Sigmoid colon (tissue), 7 donors: ENCODE measurements around the gene DUSP11. TPM values are rescaled to one million over a fixed set of nuclear protein-coding genes. Genes with fewer than 3 reads are reported as not detected.

ENCODE experiments used
- DNase-seq: peaks from one replicate; pipeline ENCODE4 v3.0.0-alpha.2; 2019
- H3K27ac ChIP-seq, 4 donors: fragments of 200-600 bp; sonication (generic); one replicate each; pipeline ENCODE4 v1.5.1; 2016 to 2019; ENCODE audit warnings: mild to moderate bottlenecking in 1 of 4
- H3K27me3 ChIP-seq, 3 donors: fragments of 200-600 bp; sonication (generic); one replicate each; pipeline ENCODE4 v1.5.1; 2019; ENCODE audit warnings: mild to moderate bottlenecking in 1 of 3
- H3K36me3 ChIP-seq, 4 donors: fragments of 200-600 bp; sonication (generic); one replicate each; pipeline ENCODE4 v1.5.1; 2016 to 2019
- H3K4me1 ChIP-seq, 4 donors: fragments of 200-600 bp; sonication (generic); one replicate each; pipeline ENCODE4 v1.5.1; 2017 to 2019
- H3K4me3 ChIP-seq, 4 donors: fragments of 200-600 bp; sonication (generic); one replicate each; pipeline ENCODE4 v1.5.1; 2017 to 2019; ENCODE audit warnings: mild to moderate bottlenecking in 2 of 4, moderate library complexity in 1 of 4
- H3K9me3 ChIP-seq, 4 donors: fragments of 200-600 bp in 3 of 4; sonication (generic) in 3 of 4; one replicate each; pipeline versions ENCODE4 v1.5.1 to v1.6.1; 2013 to 2019
- CTCF ChIP-seq, 4 experiments: fragments of 450-650 bp in 3 of 4; fragments of 200-600 bp in 1 of 4; IDR thresholded peaks; one replicate each; pipeline ENCODE4 v1.5.1; 2016 to 2019; ENCODE audit warnings: antibody characterized with exemption in 4 of 4, mild to moderate bottlenecking in 3 of 4, moderate library complexity in 2 of 4
- EP300 ChIP-seq, 4 donors: sonication (generic); formaldehyde crosslinking; IDR thresholded peaks; one replicate each; pipeline ENCODE4 v1.6.1; 2017; ENCODE audit warnings: antibody characterized with exemption in 4 of 4
- POLR2A ChIP-seq, 2 donors: fragments of 450-650 bp; IDR thresholded peaks; one replicate each; pipeline ENCODE4 v1.6.1; 2016; ENCODE audit warnings: antibody characterized with exemption in 2 of 2, mild to moderate bottlenecking in 2 of 2, moderate library complexity in 2 of 2
- POLR2AphosphoS5 ChIP-seq, 4 donors: sonication (generic); formaldehyde crosslinking; IDR thresholded peaks; one replicate each; pipeline ENCODE4 v1.6.1; 2017; ENCODE audit warnings: antibody characterized with exemption in 4 of 4
- WGBS, 2 donors: extraction: QIAGEN DNeasy Blood & Tissue Kit; methylation state at CpG; one replicate each; pipeline ENCODE4 v1.1.7; 2013; 5-methylcytosine and 5-hydroxymethylcytosine counted together
- intact Hi-C: fragments of 100-400 bp; cut with DNase I; formaldehyde crosslinking; loops from one replicate; pipeline ENCODE4 v1.15.1; 2023
- polyA plus RNA-seq, 3 donors: library from polyadenylated mRNA; stranded (reverse); fragments of 200-250 nt; gene quantifications; one replicate each; pipeline ENCODE4 v1.2.3, GENCODE V29; 2013
- total RNA-seq, 4 donors: library from RNA; depleted of rRNA; stranded (reverse); fragments of >200 nt; gene quantifications; one replicate each; pipeline ENCODE4 v1.1.0, GENCODE V29; 2016
- donor health status: healthy with polysubstance abuse.
- donor health status: Bipolar disorder and iron deficiency.
- donor health status: healthy.

DUSP11 gene
- total RNA-seq (10 to 100 TPM; 12.9 to 34.7 (median 25.8) TPM), polyA plus RNA-seq (10 to 100 TPM; 16.2 to 25.7 (median 22.8) TPM)

- Histone ChIP-seq H3K27me3 (no peaks in the 10 kb centered on the region), H3K36me3 (peaks cover 0 to 23% (median 3%) of the 10 kb centered on the region in 4 donors), H3K4me3 (peak within 1 kb of the TSS; percentile 63 to 97 (median 76)), H3K27ac (peak within 1 kb of the TSS; percentile 84 to 97 (median 88)), H3K9me3 (no peaks in the 10 kb centered on the region), H3K4me1 (peaks cover 0 to 21% (median 16%) of the 10 kb centered on the region in 4 donors)
- 0% methylated on average over 40 of the region's 40 CpGs for WGBS, 2 donors
- TF ChIP-seq POLR2A (IDR thresholded peaks at IDR 0.05) (peak; percentile 78 to 86), CTCF (IDR thresholded peaks at IDR 0.05) (peak; percentile 72 to 91 (median 84)), POLR2AphosphoS5 (IDR thresholded peaks at IDR 0.05) (peak; percentile 95 to 98 (median 97)), EP300 (IDR thresholded peaks at IDR 0.05) (no peak)
- peak; percentile 97 for DNase-seq
- intact Hi-C loops, result no loop called here
These were observed at the start of gene DUSP11 for GRCh38 chr2:73779467-73780236. DUSP11 (minus strand) TSS chr2:73780103; CDS start chr2:73779974, 129 bp downstream.

- Histone ChIP-seq H3K4me3 (peak within 1 kb of the TSS; percentile 62 to 87 (median 68)), H3K36me3 (peaks cover 0 to 4% (median 0%) of the 10 kb centered on the region in 4 donors), H3K9me3 (no peaks in the 10 kb centered on the region), H3K4me1 (peaks cover 0 to 62% (median 51%) of the 10 kb centered on the region in 4 donors), H3K27ac (peak within 1 kb of the TSS; percentile 95 to 98 (median 96)), H3K27me3 (no peaks in the 10 kb centered on the region)
- peak; percentile 99 for DNase-seq
- 0% methylated on average over 48 of the region's 48 CpGs for WGBS, 2 donors
- intact Hi-C loops, result loop anchor here (10.0 kb wide), 4 partner anchors 156 to 646 kb away; partner anchors contain the start of genes MRPL53 and TET3
- TF ChIP-seq POLR2AphosphoS5 (IDR thresholded peaks at IDR 0.05) (peak; percentile 90 to 96 (median 94)), CTCF (IDR thresholded peaks at IDR 0.05) (no peak), POLR2A (IDR thresholded peaks at IDR 0.05) (peak; percentile 74 to 86), EP300 (IDR thresholded peaks at IDR 0.05) (no peak)
These were observed 49.1 kb upstream of the DUSP11 start, which contains the start of gene STAMBP for GRCh38 chr2:73828818-73829570. STAMBP (plus strand) TSS chr2:73828961; CDS start chr2:73830857, 1,896 bp downstream.

- H3K4me1 ChIP-seq, result peaks cover 0 to 65% (median 47%) of the 10 kb centered on the region in 4 donors
- peaks cover 0 to 4% (median 0%) of the 10 kb centered on the region in 4 donors for H3K36me3 ChIP-seq
- H3K27me3 ChIP-seq, result no peaks in the 10 kb centered on the region
- 66 to 69% methylated on average over 4 of the region's 4 CpGs for WGBS, 2 donors
- no peak for DNase-seq
- TF ChIP-seq POLR2AphosphoS5 (IDR thresholded peaks at IDR 0.05), result no peak
- no peak for TF ChIP-seq CTCF (IDR thresholded peaks at IDR 0.05)
- TF ChIP-seq POLR2A (IDR thresholded peaks at IDR 0.05), result no peak
- TF ChIP-seq EP300 (IDR thresholded peaks at IDR 0.05), result no peak
- H3K27ac ChIP-seq, result peak overlapping the region; percentile 95 to 98 (median 96)
- intact Hi-C loops, result loop anchor here (10.0 kb wide), 4 partner anchors 156 to 646 kb away; partner anchors contain the start of genes MRPL53 and TET3
- peak overlapping the region; percentile 62 to 87 (median 68) for H3K4me3 ChIP-seq
- no peaks in the 10 kb centered on the region for H3K9me3 ChIP-seq
These were observed 48.5 kb upstream of the DUSP11 start for GRCh38 chr2:73828389-73828817.

- intact Hi-C loops, result loop anchor here (10.0 kb wide), 4 partner anchors 157 to 647 kb away; partner anchors contain the start of genes MRPL53 and TET3
These were observed 47.9 kb upstream of the DUSP11 start for GRCh38 chr2:73827660-73828388.

More at GRCh38 chr2:73827660-73828388, 47.9 kb upstream of the DUSP11 start:
- no peak for DNase-seq
- H3K27ac ChIP-seq, result peak overlapping the region; percentile 95 to 98 (median 96)
- H3K9me3 ChIP-seq, result no peaks in the 10 kb centered on the region
- H3K36me3 ChIP-seq, result peaks cover 0 to 4% (median 0%) of the 10 kb centered on the region in 4 donors
- 79 to 86% methylated on average over 9 of the region's 9 CpGs for WGBS, 2 donors
- peak overlapping the region in 2 of 4 donors; percentile 62 to 87 for H3K4me3 ChIP-seq
- no peaks in the 10 kb centered on the region for H3K27me3 ChIP-seq
- peaks cover 0 to 61% (median 41%) of the 10 kb centered on the region in 4 donors for H3K4me1 ChIP-seq
- TF ChIP-seq POLR2A (IDR thresholded peaks at IDR 0.05) (no peak), POLR2AphosphoS5 (IDR thresholded peaks at IDR 0.05) (no peak), CTCF (IDR thresholded peaks at IDR 0.05) (no peak), EP300 (IDR thresholded peaks at IDR 0.05) (no peak)
